Measurements from ENCODE around the gene SERPINB4. TPM values are rescaled to one million over a fixed set of nuclear protein-coding genes. Genes with fewer than 3 reads are reported as not detected.
"Not testable (repeated sequence)": the region's sequence is repeated elsewhere in the genome, so short reads cannot be mapped to it uniquely, and the experiment has no call there.

SERPINB4 gene
- total RNA-seq, 4 donors from 2014 or later: 24.4 to 543 (median 216) TPM

DNA sequence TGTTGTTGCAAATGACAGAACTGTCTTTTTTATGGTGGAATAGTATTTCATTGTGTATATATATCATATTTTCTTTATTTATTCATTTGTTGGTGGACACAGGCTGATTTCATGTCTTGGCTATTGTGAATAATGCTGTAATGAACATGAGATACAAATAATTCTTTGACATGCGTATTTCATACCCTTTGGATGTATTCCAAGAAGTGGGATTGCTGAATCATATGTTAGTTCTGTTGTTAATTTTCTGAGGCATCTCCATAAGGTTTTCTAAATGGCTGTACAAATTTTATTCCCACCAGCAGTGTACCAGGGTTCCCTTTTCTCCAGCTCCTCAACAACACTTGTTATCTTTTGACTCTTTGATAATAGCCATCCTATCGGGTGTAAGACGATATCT is 6.2 kb upstream of the SERPINB4 start:
- H3K36me3 ChIP-seq; H3K27me3 ChIP-seq; H3K4me1 ChIP-seq; intact Hi-C loops (cut with DNase I); H3K27ac ChIP-seq; H3K4me3 ChIP-seq; DNase-seq; H3K9me3 ChIP-seq: not testable (repeated sequence)
- 71 to 77% methylated on average over 3 of the region's 3 CpGs for WGBS, 2 donors

- H3K4me3 ChIP-seq: no peak overlapping the region
- TF ChIP-seq, protein P1, sequence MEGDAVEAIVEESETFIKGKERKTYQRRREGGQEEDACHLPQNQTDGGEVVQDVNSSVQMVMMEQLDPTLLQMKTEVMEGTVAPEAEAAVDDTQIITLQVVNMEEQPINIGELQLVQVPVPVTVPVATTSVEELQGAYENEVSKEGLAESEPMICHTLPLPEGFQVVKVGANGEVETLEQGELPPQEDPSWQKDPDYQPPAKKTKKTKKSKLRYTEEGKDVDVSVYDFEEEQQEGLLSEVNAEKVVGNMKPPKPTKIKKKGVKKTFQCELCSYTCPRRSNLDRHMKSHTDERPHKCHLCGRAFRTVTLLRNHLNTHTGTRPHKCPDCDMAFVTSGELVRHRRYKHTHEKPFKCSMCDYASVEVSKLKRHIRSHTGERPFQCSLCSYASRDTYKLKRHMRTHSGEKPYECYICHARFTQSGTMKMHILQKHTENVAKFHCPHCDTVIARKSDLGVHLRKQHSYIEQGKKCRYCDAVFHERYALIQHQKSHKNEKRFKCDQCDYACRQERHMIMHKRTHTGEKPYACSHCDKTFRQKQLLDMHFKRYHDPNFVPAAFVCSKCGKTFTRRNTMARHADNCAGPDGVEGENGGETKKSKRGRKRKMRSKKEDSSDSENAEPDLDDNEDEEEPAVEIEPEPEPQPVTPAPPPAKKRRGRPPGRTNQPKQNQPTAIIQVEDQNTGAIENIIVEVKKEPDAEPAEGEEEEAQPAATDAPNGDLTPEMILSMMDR (IDR thresholded peaks at IDR 0.05): no peak
- H3K9me3 ChIP-seq: no peaks in the 10 kb centered on the region
- no peak overlapping the region for H3K27ac ChIP-seq
- no peak for DNase-seq
- no peaks in the 10 kb centered on the region for H3K27me3 ChIP-seq
- intact Hi-C loops (cut with DNase I): no loop called here
- 31 to 36% methylated on average over 7 of the region's 7 CpGs for WGBS, 2 donors
- no peaks in the 10 kb centered on the region for H3K4me1 ChIP-seq
- H3K36me3 ChIP-seq: no peaks in the 10 kb centered on the region
Observed at GRCh38 chr18:63648241-63648640, 4.2 kb upstream of the SERPINB4 start.

DNA sequence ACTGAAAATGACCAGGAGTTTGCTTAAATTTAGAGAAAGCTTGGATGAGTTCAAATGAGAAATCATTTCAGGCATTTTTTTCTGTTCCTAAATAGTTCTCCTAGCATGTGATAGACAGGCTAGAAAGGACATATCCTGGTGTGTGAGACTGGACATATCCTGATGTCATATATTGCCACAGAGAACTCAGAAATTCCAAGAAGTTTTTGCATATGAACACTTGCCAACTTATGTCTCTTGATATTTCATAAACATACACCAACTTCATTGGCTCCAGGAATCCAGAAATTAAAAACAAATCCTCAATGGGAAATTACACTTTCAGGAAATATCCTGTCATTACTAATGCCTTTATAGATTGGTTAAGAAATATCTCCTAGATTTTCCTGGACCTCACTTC is 2.9 kb upstream of the SERPINB4 start:
- no peaks in the 10 kb centered on the region for H3K9me3 ChIP-seq
- H3K4me1 ChIP-seq: no peaks in the 10 kb centered on the region
- H3K4me3 ChIP-seq: no peak overlapping the region
- no peaks in the 10 kb centered on the region for H3K27me3 ChIP-seq
- no peak for TF ChIP-seq POLR2A (IDR thresholded peaks at IDR 0.05)
- TF ChIP-seq, protein P1 (IDR thresholded peaks at IDR 0.05): no peak
- H3K27ac ChIP-seq: no peak overlapping the region
- no peak for DNase-seq
- H3K36me3 ChIP-seq: no peaks in the 10 kb centered on the region
- intact Hi-C loops (cut with DNase I): no loop called here

DNA sequence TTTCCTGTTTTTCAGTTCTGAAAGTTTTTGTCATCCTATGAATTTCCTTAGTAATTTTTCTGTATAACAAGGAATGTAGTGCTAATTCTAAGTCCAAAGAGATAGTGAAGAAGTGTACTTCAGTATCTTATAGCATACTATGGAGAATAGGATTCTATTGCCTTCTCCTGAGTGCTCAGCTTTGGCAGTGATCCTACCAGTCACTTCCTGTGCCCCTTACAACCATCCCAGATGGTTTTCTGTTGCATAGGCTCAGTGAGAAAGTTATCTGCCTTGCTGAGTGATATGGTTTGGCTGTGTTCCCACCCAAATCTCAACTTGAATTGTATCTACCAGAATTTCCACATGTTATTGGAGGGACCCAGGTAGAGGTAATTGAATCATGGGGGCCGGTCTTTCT is 638 bp upstream of the SERPINB4 start:
- H3K9me3 ChIP-seq; DNase-seq; H3K27me3 ChIP-seq; H3K36me3 ChIP-seq; H3K4me1 ChIP-seq; intact Hi-C loops (cut with DNase I); H3K27ac ChIP-seq; H3K4me3 ChIP-seq: not testable (repeated sequence)
- WGBS, 2 donors: 92 to 94% methylated on average over 1 of the region's 1 CpG

GRCh38 chr18:63642668-63643356 is 1.2 kb downstream of the SERPINB4 start:
- WGBS, 2 donors: 73 to 79% methylated on average over 3 to 4 of the region's 4 CpGs
- H3K27me3 ChIP-seq; H3K36me3 ChIP-seq; H3K4me3 ChIP-seq; intact Hi-C loops (cut with DNase I); H3K9me3 ChIP-seq; DNase-seq; H3K4me1 ChIP-seq; H3K27ac ChIP-seq: not testable (repeated sequence)

DNA sequence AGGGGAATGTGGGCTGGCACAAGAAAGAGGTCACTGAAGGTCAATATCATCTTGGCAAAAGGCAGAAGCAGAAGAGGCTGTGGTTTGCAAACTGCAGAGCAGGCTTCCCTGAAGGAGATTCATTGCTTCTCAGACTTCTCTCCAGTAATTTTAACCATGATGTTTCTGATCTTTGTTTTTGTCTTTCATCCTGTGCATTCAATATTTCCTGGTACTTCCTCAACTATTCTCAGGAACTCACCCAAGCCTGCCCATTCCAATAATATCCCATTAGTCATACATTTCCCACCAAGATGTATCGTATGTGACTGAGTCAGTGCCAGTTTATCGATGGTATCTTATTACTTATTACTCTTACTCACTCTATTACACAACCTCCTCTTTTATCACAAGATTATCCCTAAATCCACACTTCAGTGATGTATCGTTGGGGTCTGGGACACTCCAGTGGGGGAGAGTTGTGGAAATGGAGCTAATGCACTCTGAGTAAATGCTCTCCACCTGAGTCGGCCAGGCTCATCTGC is 2.8 kb downstream of the SERPINB4 start:
- WGBS, 2 donors: 36 to 60% methylated on average over 4 of the region's 4 CpGs
- not testable (repeated sequence) for H3K27ac ChIP-seq

GRCh38 chr18:63637703-63638102 is 6.4 kb downstream of the SERPINB4 start:
- Histone ChIP-seq H3K27ac (no peak overlapping the region), H3K36me3 (no peaks in the 10 kb centered on the region), H3K4me3 (no peak overlapping the region), H3K27me3 (no peaks in the 10 kb centered on the region), H3K9me3 (no peaks in the 10 kb centered on the region), H3K4me1 (no peaks in the 10 kb centered on the region)
- no peak for DNase-seq
- WGBS, 2 donors: 86 to 92% methylated on average over 6 of the region's 6 CpGs
- TF ChIP-seq POLR2A (IDR thresholded peaks at IDR 0.05): no peak
- TF ChIP-seq, protein P1 (IDR thresholded peaks at IDR 0.05): no peak
- intact Hi-C loops (cut with DNase I): no loop called here

More for the DNA sequence above, 2.8 kb downstream of the SERPINB4 start:
- H3K4me3 ChIP-seq; H3K36me3 ChIP-seq; H3K4me1 ChIP-seq; H3K9me3 ChIP-seq; H3K27me3 ChIP-seq; intact Hi-C loops (cut with DNase I); DNase-seq: not testable (repeated sequence)

Data from esophagus squamous epithelium (tissue), 5 donors.